ENCODE measurements around the gene TGFA.

The TGFA gene

DNA sequence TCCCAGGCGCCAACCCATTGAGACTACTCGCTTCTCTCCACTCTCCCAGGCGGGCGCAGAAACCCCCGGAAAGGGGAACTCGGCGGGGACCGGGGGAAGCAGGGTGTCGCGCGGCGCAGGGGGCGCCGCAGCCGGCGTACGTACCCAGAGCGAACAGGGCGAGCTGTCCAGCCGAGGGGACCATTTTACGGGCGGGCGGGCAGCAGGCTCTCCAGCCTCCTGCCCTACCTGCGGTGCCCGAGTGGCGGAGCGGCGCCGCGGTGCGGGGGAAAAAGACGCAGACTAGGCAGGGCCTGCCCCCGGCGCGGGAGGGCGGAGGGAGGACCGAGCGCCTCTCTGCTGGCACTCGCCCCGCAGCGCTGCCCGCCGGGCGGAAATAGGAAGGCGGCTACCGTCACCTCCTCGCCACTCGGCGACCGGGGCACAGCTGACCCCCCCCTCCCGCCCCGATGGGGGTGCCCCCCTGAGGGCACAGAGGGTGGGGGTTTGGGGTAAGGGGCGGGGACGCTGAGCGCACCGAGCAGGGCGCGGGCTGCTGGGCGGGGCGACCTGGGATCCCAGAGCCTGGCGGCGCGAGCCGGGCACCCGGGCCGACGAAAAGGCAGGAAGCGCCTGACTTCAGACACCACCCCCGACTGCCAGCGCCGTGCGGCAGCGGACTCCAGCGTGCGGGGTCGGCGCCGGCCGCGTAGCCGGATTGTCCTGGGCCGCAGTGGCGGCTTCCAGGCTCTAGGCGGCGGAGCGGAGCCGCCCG is at the start of gene TGFA:
TGFA (minus strand) TSS at position 243 of the 754 bp plus-strand sequence; CDS start at position 184, 59 bp downstream.
- DNase-seq = peak; percentile 38

DNA sequence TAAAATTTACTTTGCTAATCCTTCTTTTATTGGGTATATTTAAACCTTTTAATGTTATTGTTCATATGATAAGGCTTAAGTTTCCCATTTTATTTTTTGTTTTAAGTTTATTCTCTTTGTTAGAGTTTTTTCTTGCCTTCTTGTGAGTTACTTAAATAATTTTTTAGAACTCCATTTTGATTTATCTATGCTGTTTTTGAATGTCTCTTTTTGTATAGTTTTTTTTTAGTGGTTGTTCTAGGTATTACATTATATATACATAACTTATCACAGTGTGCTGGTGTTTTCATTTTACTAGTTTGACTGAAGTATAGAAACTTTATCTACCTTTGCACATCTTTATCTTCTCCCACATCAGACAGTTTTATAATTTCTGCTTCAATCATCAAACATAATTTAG is 49.4 kb upstream of the TGFA start:
- no peak for DNase-seq

DNA sequence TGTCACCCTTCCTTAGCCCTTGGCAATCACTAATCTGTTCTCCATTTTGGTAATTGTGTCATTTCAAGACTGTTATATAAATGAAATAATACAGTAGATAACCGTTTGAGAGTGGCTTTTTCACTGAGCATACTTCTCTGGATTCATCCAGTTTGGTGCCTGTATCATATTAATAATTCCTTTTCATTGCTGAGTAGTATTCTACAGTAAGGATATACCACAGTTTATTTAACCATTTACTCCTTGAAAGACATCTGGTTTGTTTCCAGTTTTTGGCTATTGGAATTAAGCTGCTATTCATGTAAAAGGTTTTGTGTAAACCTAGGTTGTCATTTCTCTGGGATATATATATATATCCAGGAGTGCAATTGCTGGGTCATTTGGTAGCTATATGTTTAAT is 44.6 kb upstream of the TGFA start:
- DNase-seq = no peak

DNA sequence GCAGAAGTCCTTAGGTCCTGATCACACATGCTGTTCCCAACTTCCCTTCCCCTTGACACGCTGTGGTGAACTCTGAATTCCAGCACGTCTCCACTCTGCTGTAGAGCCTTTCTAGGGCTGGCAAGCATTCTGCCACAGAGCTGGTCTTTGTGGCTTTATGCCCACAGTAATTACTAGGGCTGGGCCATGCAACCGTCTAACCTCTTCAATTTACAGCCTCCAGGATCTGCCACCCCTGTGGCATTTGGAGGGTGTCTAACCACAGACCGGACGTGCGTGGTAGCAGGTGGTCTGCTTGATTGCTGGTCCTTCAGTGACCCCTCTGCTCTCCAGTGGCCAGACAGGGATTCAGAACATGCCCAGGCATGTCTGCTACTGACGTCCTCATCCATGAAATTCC is 43.1 kb upstream of the TGFA start:
- no peak for DNase-seq

DNA sequence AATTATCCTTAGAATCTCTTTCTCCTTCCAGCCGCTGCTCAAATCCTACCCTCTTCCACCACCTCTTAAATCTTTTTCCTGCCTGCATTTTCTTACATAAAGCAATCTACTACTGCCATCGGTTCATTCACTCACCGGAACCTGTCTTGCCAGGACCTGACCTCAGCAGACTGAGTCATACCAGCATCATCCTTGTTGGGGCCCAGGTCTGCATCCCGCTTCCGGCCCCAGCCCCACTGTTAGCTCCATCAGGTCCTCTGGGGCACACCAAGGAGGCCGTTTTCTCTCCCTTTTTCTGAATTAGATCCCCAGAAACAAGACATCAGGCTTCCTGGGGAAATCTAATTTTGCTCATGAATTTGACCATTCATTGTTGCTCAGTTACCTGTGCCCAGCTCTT is 42.7 kb upstream of the TGFA start:
- no peak for DNase-seq

DNA sequence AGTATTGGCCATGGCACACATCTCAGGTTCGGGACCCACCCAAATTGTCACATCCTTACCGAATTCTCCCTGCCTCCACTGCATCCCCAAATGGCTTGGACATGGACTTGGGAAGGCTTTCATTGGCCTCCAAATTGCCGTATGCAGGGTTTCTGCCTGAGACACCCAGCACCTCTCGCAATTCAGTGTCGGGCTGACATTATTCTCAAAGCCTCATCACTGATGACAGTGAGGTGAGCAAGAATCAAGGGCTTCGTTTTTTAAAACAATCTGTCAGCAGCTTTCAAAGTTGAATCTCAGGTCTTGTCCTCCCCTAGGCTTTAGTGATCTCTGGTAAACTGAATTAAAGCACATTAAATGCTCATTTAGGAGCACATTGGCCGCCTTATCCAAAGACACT is 29.5 kb upstream of the TGFA start:
- DNase-seq = no peak

DNA sequence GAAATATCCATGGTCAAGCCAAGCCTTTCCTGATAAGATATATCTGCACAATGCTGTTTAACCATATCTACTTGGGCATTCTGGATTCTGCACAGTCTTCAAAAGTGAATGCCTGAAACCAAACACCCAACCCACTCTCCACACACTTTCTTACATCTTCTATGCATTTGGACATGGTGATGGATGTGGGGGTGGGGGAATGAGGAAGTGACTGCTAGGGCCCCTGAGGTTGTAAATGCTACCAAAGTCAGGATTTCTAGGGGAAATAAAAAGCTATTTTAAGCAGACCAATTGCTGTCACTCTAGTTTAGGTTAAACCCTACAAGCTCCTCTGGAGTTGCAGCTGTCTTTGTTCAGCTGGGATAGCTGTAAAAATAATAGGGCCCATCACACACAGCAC is 26.7 kb upstream of the TGFA start:
- no peak for DNase-seq

DNA sequence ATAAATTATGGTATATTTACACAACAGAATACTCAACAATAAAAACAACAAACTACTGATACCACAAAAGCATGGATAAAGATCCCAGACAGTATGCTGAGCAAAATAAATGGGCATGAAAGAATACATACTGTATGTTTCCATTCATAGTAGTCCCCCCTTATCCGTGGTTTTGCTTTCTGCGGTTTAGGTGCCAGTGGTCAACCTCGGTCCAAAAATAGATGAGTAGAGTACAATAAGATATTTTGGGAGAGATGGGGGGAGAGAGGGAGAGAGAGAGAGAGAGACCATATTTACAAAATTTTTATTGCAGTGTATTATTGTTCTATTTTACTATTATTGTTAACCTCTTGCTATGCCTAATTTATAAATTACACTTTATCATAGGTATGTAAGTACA is 21.0 kb upstream of the TGFA start:
- DNase-seq = no peak

DNA sequence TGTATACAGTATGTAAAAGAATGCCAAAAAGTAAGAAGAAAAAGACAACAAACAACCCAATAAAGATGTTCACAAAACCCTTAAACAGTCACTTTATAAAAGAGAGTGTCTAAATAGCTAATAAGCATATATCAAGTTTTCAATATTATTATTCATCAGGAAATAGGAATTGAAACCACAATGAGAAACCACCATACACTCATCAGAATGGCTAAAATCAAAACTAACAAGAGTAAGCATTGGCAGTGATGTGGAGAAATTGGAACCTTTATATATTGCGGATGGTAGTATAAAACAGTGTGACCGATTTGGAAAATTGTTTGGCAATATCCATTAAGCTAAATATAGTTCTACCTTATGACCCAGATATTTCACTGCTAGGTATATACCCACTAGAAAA is 20.5 kb upstream of the TGFA start:
- DNase-seq = no peak

DNA sequence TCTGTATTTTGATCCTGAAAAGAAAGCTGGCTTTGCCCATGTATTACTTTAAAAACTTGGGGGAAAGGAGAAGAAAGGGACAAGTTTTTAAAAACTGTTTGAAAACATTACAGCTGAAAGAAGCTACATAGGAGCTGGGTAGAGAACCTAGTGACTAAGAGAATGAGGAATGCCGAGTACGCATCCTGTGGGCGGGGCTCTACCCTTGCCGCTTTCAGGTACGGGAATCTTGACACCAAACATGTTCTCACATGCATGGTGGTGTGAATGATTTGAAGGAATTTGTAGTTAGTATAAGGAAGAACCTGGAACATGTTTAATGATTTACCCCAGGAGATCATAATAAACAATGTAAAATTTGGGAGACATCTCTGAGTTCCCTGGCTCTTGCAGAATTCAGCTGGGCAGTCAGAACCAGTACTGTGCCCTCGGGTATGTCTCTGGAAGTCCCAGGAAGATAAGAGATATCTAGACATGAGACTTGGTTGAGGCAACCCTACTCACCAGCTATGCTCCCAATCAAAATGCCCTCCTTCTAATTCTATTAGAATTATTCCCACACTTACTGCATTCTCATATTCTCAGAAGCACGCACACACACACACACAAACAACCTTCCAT is 16.5 kb upstream of the TGFA start:
- no peak for DNase-seq

DNA sequence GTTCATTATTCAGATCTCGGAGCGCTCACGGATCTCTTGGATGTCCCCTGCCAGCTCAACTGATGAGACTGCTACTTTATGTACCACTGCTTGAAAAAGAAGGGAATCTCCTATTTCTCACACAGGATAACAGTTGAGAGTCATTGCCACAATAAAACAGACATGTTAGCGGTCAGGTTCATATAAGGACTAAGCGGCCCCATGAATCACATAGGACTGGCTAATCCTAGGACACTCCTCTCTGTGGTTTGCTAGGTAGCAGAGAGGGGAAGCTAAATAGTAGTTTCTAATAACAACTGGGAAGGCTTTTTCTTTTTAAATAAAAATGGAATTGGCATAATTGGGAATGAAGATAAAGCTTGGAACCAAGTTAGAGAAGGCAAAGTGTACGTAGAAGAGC is 15.9 kb upstream of the TGFA start:
- no peak for DNase-seq

DNA sequence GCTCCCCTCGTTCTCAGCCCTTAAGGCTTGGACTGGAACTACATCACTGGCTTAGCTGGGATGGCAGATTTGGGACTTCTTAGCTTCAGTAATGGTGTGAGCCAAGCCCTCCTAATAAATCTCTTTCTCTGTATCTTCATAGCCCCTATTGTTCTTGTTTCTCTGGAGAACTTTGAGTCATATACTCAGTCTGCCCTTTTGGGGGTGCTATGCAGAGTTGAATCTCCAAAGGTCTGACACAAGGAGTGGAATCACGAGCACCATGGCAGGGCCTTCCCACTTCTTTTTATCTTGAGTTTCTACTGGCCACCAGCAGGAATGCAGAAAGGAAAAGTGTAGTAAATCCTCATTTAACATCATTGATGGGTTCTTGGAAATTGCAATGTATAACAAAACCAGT is 13.3 kb upstream of the TGFA start:
- no peak for DNase-seq

DNA sequence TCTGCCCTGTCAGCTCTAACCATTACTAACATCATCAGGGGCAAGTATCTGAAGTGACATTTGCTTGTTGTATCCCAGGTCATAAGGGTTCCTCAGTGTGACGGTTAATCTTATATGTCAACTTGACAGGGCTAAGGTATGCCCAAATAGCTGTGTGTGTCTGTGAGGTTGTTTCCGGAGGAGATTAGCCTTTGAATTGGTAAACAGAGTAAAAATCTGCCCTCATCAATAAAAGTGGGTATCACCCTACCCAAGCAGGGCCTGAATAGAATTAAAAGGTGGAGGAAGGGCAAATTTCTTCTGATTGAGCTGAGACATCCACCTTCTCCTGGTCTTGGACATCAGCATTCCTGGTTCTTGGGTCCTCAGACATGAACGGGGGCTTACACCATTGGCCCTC is 12.8 kb upstream of the TGFA start:
- DNase-seq = no peak

DNA sequence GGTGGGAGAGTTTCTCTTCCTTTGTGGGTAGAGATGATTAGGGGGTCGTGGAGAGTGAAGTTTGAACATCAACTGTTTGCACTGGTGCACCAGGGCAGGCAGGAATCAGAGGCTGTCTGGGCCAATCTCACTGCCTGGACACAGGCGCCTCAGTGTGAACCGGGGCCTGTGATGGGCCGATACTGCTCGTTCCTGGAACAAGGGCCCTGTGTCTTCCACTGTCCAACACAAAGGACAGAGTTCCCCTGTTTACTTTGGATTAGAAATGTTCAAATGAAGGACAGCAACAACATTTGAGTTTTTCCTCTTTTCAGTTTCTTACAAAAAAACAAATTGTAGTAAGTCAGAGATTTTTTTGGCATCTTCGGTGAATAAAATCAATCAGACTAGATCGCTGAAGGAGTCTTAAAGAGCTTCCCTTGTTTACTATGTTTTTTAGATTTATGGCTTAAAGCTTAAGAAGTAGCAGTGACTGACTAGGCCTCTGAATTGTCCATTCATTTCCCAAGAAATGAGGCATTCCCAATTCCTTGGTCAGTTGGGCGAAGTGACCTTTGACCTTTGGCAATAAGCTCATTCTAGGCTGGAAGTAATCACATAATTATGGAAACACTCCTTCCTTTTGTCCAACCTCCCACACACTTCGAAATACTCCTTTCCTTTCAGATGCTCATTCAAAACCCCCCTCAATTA is 11.6 kb upstream of the TGFA start:
- DNase-seq = no peak

DNA sequence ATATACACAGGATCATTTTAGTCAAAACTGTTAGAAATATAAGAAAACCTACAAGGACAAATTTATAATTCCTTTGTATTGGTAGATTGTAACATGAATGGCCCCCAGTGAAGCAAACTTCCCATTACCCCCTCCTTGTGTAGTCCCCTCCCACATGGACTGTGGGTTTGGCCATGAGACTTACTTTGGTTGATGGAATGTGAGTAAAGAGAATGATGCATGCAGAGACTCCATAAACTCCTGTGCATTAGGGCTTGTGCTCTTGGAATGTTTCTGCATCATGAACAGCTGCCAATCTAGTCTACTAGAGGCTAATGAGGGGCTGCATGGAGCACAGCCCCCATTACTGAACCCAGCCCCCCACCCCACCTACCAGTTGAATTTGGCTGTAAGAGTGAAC is 8.3 kb upstream of the TGFA start:
- no peak for DNase-seq

DNA sequence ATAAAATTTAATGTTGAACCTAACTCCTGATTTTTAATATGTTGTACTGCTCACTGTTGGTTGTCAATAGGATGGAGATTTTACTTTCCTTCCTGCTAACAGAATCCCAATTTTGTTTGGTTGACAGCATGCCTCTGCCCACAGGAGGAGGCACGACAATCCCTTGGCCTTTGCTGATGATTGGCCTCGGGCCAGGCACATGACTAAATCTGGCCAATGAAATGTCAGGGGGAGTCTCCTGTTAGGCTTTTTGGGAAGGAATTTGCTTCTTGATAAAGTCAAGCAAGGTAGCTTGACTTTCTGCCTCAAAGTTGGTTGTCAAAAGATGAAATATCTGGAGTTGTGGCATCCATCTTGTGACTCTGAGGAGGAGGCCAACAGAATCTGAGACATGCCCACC is 6.8 kb upstream of the TGFA start:
- no peak for DNase-seq

DNA sequence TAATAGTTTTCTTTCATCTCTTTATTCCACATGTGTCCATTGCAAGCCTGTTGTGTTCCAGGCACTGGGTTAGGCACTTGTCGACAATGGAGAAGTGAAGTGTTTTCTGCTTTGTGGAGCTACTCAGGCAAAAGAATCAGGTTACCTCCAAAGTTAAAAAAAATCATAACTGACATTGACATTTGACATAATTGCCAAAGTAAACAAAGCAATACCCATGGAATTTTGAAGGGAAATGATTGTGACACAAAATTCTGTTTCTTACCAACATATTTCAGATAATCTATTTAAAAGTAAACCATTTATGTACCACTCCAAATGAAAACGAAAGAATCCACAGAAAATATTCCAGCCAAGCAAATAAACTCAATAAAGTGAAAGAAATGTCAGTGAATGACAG is 6.4 kb upstream of the TGFA start:
- no peak for DNase-seq

DNA sequence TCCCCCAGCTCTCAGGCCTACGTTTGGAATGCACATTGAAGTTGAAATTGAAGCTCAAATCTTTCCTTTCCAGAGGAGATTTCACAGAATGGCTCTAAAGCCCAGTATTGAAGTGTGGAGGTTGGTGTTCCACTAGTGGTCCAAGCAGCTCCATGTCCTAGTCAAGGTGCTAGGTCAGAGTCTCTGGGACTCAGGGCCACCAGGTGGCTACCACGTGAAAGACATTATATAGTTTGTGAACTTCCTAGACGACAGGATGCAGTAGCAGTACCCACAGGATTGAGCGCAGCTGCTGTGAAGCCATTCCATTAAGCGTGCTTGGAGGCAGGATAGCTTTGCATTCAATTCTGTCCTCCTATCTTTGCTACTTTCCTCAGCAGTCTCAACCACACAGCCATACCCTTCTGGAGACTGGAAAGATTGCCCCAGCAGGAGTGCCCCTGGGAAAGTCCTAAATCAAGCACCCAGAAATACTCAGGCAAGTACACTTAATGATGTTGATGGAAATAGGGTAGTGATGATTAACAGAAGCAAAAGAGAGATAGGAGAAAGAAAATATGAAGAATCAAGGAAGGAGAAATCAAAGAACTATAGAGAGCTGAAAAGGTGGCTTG is 4.7 kb upstream of the TGFA start:
- no peak for DNase-seq

DNA sequence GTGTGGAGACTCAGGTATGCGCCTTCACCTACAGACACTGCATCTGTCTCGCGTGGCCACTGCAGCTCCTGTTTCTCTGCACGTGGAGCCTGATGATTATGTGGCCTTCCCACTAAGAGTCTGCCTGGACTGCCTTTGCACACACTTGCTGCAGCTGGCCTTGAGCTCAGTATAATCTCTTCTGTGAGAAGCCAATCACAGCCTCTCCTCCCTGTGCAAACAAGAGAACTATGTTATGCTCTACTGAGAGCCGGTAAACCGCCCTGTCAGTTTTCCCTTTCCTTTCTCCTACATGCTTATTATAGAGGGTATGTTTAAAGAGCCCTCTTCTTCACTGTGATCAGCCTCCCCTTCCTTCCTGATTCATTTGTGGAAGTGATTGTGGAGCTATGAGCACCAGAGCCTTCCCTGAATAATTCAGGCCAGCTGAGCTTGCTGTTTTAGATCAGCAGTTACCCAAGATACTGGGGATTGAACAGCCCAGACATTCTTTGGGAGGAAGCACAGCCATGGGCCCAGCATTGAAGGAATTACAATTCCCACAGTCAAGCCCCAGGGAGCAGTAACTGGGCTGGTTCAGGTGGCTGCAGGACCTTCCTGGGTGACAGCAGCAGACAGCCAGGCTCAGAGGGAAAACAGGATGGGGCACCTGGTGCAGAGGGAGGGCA is 3.7 kb upstream of the TGFA start:
- no peak for DNase-seq

DNA sequence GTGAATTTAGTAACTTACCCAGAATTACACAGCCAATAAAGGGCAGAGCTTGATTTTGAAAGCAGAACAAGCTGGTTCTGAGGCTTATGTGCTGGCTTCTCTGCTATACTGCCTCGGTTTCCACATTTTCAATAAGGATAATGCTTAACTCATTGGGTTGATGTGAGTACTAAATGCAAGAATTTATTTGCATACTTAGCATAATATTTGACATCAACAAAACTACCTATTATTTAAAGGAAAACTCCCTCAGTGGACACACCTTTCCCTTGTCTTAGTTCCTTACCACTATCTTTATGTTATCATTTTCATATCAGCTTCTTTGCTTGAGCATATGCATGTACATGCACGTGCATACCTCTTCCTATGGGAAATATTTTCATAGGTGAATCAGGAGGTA is 3.0 kb upstream of the TGFA start:
- no peak for DNase-seq

DNA sequence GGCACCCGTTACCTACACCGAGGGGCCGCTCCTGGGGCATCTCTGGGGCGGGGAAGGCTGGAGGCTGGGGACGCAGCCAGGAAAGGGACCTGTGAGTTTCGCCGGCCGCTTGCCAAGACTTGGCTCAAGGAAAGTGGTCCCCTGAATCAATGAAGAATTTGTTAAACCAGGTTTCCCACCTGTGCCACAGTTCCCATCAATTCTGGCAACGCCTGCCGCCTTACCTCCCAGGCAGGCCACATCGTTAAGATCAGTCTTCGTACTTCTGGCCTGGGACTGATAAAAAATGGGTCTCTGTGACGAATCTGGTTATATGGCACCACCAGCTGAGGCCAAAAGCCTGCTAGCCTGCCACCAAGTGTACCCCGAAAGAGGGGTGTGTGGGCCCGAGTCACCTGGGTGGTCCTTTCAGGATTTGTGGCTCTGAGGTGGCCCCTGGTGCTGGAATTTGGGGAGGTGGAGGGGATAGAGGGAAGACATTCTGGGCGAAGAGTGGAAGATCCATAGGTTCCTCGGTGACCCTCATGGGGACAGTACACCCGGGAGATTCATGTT is 789 bp upstream of the TGFA start:
- no peak for DNase-seq

DNA sequence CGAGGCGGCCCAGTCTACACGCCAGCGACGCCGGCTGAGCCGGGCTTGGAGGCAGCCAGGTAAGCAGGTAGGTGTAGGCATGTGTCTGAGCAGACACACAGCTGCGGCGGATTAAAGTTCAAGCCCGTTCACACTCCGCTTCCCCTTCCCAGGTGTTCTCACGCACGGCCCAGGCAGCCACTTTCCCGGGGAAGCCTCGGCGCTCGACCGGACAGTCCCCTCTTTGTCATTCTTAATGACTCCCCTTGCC is 367 bp downstream of the TGFA start:
- no peak for DNase-seq

Data from NCI-H1694 (cell line).